Neutrophil (primary cell): ENCODE results near the gene C2CD4D.
"Not testable (repeated sequence)": the region's sequence is repeated elsewhere in the genome, so short reads cannot be mapped to it uniquely, and the experiment has no call there.

Experiments used
- H3K27ac ChIP-seq: fragments of 200-600 bp; sonication (generic); 2 replicates; pipeline ENCODE4 v1.5.1; 2016; ENCODE audit warnings: mild to moderate bottlenecking, moderate library complexity
- H3K27me3 ChIP-seq: fragments of 200-600 bp; sonication (generic); 2 replicates; pipeline ENCODE4 v1.6.0; 2016; ENCODE audit warnings: mild to moderate bottlenecking
- H3K36me3 ChIP-seq: fragments of 200-600 bp; sonication (generic); 2 replicates; pipeline ENCODE4 v1.5.1; 2017
- H3K4me1 ChIP-seq, 2 experiments: fragments of 200-600 bp in 1 of 2; sonication (generic) in 1 of 2; 1 replicate in 1 of 2; 2 replicates in 1 of 2; pipeline versions ENCODE4 v1.5.1 to v1.6.1; 2013 to 2016; ENCODE audit warnings: low read depth in 1 of 2, low read length in 1 of 2, mild to moderate bottlenecking in 1 of 2, moderate library complexity in 1 of 2; ENCODE audit not compliant: control insufficient read depth in 1 of 2, insufficient read depth in 1 of 2
- H3K4me3 ChIP-seq, 2 experiments: fragments of 200-600 bp in 1 of 2; sonication (generic) in 1 of 2; 1 replicate in 1 of 2; 2 replicates in 1 of 2; pipeline ENCODE4 v1.5.1; 2013 to 2016; ENCODE audit warnings: low read depth in 1 of 2, low read length in 1 of 2, mild to moderate bottlenecking in 1 of 2, moderate library complexity in 1 of 2
- H3K9me3 ChIP-seq: fragments of 200-600 bp; sonication (generic); 2 replicates; pipeline ENCODE4 v1.5.1; 2016
- TF ChIP-seq, protein P1 (sequence below): fragments of 200-600 bp; sonication (generic); IDR thresholded peaks from 2 replicates; pipeline ENCODE4 v1.5.1; 2016; ENCODE audit warnings: antibody characterized with exemption

C2CD4D gene

GRCh38 chr1:151859891-151860293, 20.3 kb upstream of the C2CD4D start:
- TF ChIP-seq, protein P1, sequence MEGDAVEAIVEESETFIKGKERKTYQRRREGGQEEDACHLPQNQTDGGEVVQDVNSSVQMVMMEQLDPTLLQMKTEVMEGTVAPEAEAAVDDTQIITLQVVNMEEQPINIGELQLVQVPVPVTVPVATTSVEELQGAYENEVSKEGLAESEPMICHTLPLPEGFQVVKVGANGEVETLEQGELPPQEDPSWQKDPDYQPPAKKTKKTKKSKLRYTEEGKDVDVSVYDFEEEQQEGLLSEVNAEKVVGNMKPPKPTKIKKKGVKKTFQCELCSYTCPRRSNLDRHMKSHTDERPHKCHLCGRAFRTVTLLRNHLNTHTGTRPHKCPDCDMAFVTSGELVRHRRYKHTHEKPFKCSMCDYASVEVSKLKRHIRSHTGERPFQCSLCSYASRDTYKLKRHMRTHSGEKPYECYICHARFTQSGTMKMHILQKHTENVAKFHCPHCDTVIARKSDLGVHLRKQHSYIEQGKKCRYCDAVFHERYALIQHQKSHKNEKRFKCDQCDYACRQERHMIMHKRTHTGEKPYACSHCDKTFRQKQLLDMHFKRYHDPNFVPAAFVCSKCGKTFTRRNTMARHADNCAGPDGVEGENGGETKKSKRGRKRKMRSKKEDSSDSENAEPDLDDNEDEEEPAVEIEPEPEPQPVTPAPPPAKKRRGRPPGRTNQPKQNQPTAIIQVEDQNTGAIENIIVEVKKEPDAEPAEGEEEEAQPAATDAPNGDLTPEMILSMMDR, result no peak
- Histone ChIP-seq H3K27me3 (no peaks in the 10 kb centered on the region), H3K36me3 (no peaks in the 10 kb centered on the region), H3K4me3 (no peak overlapping the region), H3K4me1 (peaks cover 8 to 13% of the 10 kb centered on the region in 2 experiments), H3K9me3 (no peaks in the 10 kb centered on the region), H3K27ac (no peak overlapping the region)

GRCh38 chr1:151858886-151859665, 19.5 kb upstream of the C2CD4D start:
- H3K9me3 ChIP-seq, result no peaks in the 10 kb centered on the region
- H3K4me1 ChIP-seq, result peaks cover 8 to 13% of the 10 kb centered on the region in 2 experiments
- no peak overlapping the region for H3K27ac ChIP-seq
- H3K4me3 ChIP-seq, result no peak overlapping the region
- no peaks in the 10 kb centered on the region for H3K27me3 ChIP-seq
- TF ChIP-seq, protein P1, result no peak
- no peaks in the 10 kb centered on the region for H3K36me3 ChIP-seq

DNA sequence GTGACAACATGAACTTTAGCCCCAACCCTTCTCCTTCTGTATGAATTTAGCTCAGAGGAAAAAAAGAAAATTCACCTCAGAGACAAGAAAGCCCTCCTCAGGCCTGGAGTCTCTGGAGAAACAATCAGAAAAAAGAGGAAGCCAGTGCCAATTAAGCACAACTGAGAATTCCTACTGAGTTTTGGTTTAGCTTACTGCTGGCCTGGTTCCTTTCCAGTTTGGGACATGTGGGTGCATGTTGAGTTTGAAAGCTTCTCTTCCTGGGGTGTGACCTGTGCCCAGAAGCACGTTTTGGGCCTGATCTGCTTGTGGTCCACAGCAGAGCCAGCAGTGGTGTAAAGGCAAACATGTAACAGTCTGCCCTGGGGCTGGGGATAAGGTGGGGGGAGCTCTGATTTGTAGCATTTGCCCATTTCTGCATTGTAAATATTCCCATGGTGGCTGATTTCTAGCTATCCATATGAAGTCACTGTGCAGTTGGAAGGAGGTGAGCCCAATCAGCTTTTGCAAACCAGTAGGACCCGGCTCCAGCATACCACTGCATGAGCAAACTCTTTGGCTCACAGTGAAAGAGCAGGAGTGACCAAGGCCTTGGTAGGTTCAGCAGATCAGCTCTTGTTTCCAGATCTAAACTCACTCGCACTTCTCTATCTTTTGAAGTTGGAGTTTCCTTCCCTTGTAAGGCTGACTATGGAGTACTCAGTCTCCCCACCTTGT, 18.6 kb upstream of the C2CD4D start:
- no peaks in the 10 kb centered on the region for H3K9me3 ChIP-seq

DNA sequence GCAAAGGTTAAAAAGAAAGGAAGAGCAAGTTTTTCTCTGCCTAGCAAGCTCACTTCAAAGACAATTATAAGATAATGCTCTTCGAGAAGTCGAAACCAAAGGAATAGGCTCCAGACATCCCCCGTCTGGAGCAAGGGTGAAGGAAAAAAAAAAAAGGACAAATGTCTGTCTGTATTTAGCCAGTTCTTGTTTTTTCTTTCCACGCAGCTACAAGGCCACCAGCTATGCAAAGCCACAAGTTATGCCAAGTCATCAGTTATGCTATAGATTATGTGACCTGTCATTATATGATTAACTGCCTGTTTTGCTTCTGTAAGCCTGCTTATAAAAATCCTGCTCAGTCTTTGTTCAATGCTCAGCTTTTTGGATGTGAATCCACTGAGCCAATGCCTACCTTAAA, 16.3 kb upstream of the C2CD4D start:
- Histone ChIP-seq H3K4me1 (peaks cover 8 to 13% of the 10 kb centered on the region in 2 experiments), H3K27ac (no peak overlapping the region), H3K27me3 (peaks cover 16% of the 10 kb centered on the region), H3K4me3 (no peak overlapping the region), H3K36me3 (no peaks in the 10 kb centered on the region), H3K9me3 (no peaks in the 10 kb centered on the region)
- TF ChIP-seq, protein P1, result no peak

More for the DNA sequence above, 18.6 kb upstream of the C2CD4D start:
- no peaks in the 10 kb centered on the region for H3K36me3 ChIP-seq
- TF ChIP-seq, protein P1, result no peak
- peaks cover 8 to 13% of the 10 kb centered on the region in 2 experiments for H3K4me1 ChIP-seq
- H3K27ac ChIP-seq, result no peak overlapping the region
- H3K27me3 ChIP-seq, result no peaks in the 10 kb centered on the region
- H3K4me3 ChIP-seq, result no peak overlapping the region

DNA sequence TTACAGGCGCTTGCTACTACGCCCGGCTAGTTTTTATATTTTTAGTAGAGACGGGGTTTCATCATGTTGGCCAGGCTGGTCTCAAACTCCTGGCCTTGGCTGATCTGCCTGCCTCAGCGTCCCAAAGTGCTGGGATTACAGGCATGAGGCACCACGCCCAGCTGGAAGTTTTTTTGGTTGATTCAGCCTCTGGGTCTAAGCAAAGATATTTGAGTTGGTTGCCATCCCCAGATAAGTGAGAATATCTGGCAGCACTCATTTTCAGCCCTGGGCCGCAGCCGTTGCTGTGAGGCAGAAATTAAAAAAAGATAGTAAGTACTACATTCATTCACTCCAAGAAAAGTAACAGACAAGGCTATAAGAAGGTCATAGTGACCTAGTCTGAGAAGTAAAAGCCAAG, 15.9 kb upstream of the C2CD4D start:
- H3K4me3 ChIP-seq, H3K36me3 ChIP-seq, H3K27ac ChIP-seq, H3K9me3 ChIP-seq: not testable (repeated sequence)
- Histone ChIP-seq H3K4me1 (peaks cover 8 to 13% of the 10 kb centered on the region in 2 experiments), H3K27me3 (peaks cover 21% of the 10 kb centered on the region)

DNA sequence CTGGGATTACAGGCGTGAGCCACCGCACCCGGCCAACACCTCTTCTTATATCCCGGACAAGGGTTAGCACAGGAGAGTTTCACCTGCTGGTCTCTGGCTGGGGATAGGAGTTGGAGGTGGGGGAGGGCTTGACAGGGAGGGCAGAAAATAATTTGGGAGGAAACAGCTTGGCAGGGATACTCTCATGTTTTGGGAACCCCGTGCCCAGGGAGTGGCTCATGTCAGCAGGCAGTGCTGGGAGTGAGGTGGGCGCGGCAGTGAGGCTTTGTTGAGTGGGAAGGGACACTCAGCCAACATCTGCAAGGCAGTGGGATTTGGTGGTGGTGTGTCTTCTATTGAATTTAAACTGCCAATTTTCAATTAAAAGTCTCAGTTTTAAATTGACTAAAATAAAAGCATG, 15.0 kb upstream of the C2CD4D start:
- Histone ChIP-seq H3K9me3 (no peaks in the 10 kb centered on the region), H3K4me3 (no peak overlapping the region), H3K27ac (no peak overlapping the region), H3K27me3 (peaks cover 29% of the 10 kb centered on the region), H3K4me1 (peaks cover 8 to 13% of the 10 kb centered on the region in 2 experiments), H3K36me3 (no peaks in the 10 kb centered on the region)
- TF ChIP-seq, protein P1, result no peak
